Endothelial cell of umbilical vein (primary cell): ENCODE results near the gene LAMB1.
A peak's percentile ranks its signal among the peaks of the same experiment; 100 is the strongest.

ENCODE experiments used
- CTCF ChIP-seq, 2 donors: IDR thresholded peaks; 1 replicate in 1 of 2; 2 replicates in 1 of 2; pipeline ENCODE4 v1.5.1; 2011; ENCODE audit warnings: low read length in 2 of 2, mild to moderate bottlenecking in 2 of 2, moderate library complexity in 2 of 2, control low read depth in 1 of 2, inconsistent platforms in 1 of 2, low read depth in 1 of 2; ENCODE audit not compliant: insufficient read depth in 1 of 2; ENCODE audit errors: extremely low read depth in 1 of 2
- FOS ChIP-seq: IDR thresholded peaks from 2 replicates; pipeline ENCODE4 v1.6.1; 2011; ENCODE audit warnings: mild to moderate bottlenecking, low read length, moderate library complexity, borderline replicate concordance; ENCODE audit not compliant: insufficient read depth
- GATA2 ChIP-seq: IDR thresholded peaks from 2 replicates; pipeline ENCODE4 v1.7.0; 2011; ENCODE audit warnings: low read depth, mild to moderate bottlenecking, moderate library complexity, mixed read lengths, low read length; ENCODE audit not compliant: insufficient read length, insufficient read depth
- POLR2A ChIP-seq: IDR thresholded peaks from 2 replicates; pipeline ENCODE4 v1.6.1; 2012; ENCODE audit warnings: low read depth, mild to moderate bottlenecking, control low read depth, low read length
- POLR2AphosphoS5 ChIP-seq: IDR thresholded peaks from 2 replicates; pipeline ENCODE4 v1.6.1; 2012; ENCODE audit warnings: low read depth, mild to moderate bottlenecking, control low read depth, low read length, moderate library complexity; ENCODE audit not compliant: insufficient read depth

- TF ChIP-seq CTCF (IDR thresholded peaks at IDR 0.05; ENCODE audit: extremely low read depth in 1 of 2, insufficient read depth in 1 of 2, low read depth in 1 of 2, low read length in 2 of 2), result peak; percentile 49 to 63
- TF ChIP-seq POLR2AphosphoS5, result peak; percentile 90
- peak; percentile 81 for TF ChIP-seq GATA2
- TF ChIP-seq POLR2A, result no peak
- TF ChIP-seq FOS, result peak; percentile 41
Measured at GRCh38 chr7:108000875-108001763, 1.8 kb downstream of the LAMB1 start.
